ENCODE results near the gene GALNT13. TPM values are rescaled to one million over a fixed set of nuclear protein-coding genes. Genes with fewer than 3 reads are reported as not detected.

Gene GALNT13
- total RNA-seq, 1 donor: 0.36 TPM

DNA sequence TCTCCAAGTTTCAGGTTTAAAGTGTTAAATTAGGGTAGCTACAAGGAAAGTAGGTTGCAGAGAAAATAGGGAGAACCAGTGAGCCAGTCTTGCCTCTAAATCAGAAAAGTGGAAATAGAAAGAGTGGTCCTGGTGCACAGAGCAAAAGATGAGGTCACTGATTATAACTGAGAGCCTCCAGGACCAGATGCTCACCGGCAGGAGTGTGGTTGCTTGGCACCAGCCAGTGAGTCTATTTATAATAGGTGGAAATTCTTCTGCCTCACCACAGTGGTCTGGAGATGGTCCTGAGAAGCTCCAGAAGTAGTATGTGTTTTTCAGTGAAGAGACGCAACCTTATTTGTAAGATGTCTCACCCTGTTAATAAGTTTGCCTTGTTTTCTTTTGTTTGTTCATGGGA is 452.9 kb downstream of the GALNT13 start:
- Histone ChIP-seq H4K20me1 (ENCODE audit: insufficient read depth, low read length) (no peaks in the 10 kb centered on the region), H3K4me1 (ENCODE audit: insufficient read depth, low read length) (no peaks in the 10 kb centered on the region), H3K79me2 (ENCODE audit: insufficient read depth, low read length) (no peaks in the 10 kb centered on the region), H3K4me3 (ENCODE audit: insufficient read depth, low read length) (no peak overlapping the region), H2AFZ (ENCODE audit: low read length) (no peak overlapping the region), H3K9me3 (ENCODE audit: low read depth, low read length) (no peaks in the 10 kb centered on the region), H3K27ac (ENCODE audit: low read depth, low read length) (no peak overlapping the region), H3K27me3 (ENCODE audit: insufficient read depth, low read length) (no peaks in the 10 kb centered on the region), H3K4me2 (ENCODE audit: insufficient read depth, low read length) (no peak overlapping the region), H3K36me3 (ENCODE audit: insufficient read depth, low read length) (no peaks in the 10 kb centered on the region)
- TF ChIP-seq, protein P1, sequence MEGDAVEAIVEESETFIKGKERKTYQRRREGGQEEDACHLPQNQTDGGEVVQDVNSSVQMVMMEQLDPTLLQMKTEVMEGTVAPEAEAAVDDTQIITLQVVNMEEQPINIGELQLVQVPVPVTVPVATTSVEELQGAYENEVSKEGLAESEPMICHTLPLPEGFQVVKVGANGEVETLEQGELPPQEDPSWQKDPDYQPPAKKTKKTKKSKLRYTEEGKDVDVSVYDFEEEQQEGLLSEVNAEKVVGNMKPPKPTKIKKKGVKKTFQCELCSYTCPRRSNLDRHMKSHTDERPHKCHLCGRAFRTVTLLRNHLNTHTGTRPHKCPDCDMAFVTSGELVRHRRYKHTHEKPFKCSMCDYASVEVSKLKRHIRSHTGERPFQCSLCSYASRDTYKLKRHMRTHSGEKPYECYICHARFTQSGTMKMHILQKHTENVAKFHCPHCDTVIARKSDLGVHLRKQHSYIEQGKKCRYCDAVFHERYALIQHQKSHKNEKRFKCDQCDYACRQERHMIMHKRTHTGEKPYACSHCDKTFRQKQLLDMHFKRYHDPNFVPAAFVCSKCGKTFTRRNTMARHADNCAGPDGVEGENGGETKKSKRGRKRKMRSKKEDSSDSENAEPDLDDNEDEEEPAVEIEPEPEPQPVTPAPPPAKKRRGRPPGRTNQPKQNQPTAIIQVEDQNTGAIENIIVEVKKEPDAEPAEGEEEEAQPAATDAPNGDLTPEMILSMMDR (IDR thresholded peaks at IDR 0.05; ENCODE audit: extremely low read depth, low read depth, low read length): no peak
- DNase-seq (ENCODE audit: insufficient read length, low spot score, missing footprints): no peak

DNA sequence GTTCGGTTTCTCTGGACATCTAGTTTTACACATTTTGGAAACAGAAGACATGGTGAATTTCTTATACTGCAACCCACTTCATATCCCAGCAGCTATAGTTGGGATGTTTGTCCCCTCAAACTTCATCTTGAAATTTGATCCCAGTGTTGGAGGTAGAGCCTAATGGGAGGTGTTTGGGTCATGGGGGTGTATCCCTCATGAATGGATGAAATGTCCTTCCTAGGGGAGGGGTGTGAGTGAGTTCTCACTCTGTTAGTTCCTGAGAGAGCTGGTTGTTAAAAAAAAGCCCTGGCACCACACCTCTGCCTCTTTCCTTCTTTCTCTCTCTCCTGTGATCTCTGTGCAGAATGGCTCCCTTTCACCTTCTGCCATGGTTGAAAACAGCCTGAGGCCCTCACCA is 457.8 kb downstream of the GALNT13 start:
- no peaks in the 10 kb centered on the region for H3K36me3 ChIP-seq (ENCODE audit: insufficient read depth, low read length)
- H3K9me3 ChIP-seq (ENCODE audit: low read depth, low read length): no peaks in the 10 kb centered on the region
- H2AFZ ChIP-seq (ENCODE audit: low read length): no peak overlapping the region
- TF ChIP-seq, protein P1 (IDR thresholded peaks at IDR 0.05; ENCODE audit: extremely low read depth, low read depth, low read length): no peak
- H3K27ac ChIP-seq (ENCODE audit: low read depth, low read length): no peak overlapping the region
- no peaks in the 10 kb centered on the region for H3K4me1 ChIP-seq (ENCODE audit: insufficient read depth, low read length)
- H3K4me2 ChIP-seq (ENCODE audit: insufficient read depth, low read length): no peak overlapping the region
- H3K27me3 ChIP-seq (ENCODE audit: insufficient read depth, low read length): no peaks in the 10 kb centered on the region
- DNase-seq (ENCODE audit: insufficient read length, low spot score, missing footprints): no peak
- no peaks in the 10 kb centered on the region for H3K79me2 ChIP-seq (ENCODE audit: insufficient read depth, low read length)
- H3K4me3 ChIP-seq (ENCODE audit: insufficient read depth, low read length): no peak overlapping the region
- H4K20me1 ChIP-seq (ENCODE audit: insufficient read depth, low read length): no peaks in the 10 kb centered on the region

DNA sequence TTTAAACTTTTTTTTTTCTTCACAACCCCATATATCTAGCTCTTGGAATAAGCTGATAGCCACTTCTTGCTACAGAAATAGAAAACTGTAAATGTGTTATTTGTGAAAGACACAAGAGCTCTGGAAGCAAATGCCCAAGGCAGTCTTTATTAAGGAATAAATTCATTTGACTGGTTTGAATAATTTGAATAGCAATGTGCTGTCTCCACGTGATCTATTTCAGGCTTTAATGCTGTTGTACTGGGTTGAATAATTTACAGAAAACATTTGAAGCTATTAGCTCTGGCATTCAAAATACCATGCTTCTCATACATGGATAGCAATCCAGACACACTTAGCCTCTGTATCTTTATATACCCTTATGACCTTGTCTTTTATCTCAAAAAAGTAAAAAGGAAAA is 460.1 kb downstream of the GALNT13 start:
- Histone ChIP-seq H3K36me3 (ENCODE audit: insufficient read depth, low read length) (no peaks in the 10 kb centered on the region), H3K9me3 (ENCODE audit: low read depth, low read length) (no peaks in the 10 kb centered on the region), H3K4me3 (ENCODE audit: insufficient read depth, low read length) (no peak overlapping the region), H4K20me1 (ENCODE audit: insufficient read depth, low read length) (no peaks in the 10 kb centered on the region), H3K79me2 (ENCODE audit: insufficient read depth, low read length) (no peaks in the 10 kb centered on the region), H3K27me3 (ENCODE audit: insufficient read depth, low read length) (no peaks in the 10 kb centered on the region), H3K27ac (ENCODE audit: low read depth, low read length) (no peak overlapping the region), H3K4me2 (ENCODE audit: insufficient read depth, low read length) (no peak overlapping the region), H3K4me1 (ENCODE audit: insufficient read depth, low read length) (no peaks in the 10 kb centered on the region), H2AFZ (ENCODE audit: low read length) (no peak overlapping the region)
- TF ChIP-seq, protein P1 (IDR thresholded peaks at IDR 0.05; ENCODE audit: extremely low read depth, low read depth, low read length): no peak
- no peak for DNase-seq (ENCODE audit: insufficient read length, low spot score, missing footprints)

DNA sequence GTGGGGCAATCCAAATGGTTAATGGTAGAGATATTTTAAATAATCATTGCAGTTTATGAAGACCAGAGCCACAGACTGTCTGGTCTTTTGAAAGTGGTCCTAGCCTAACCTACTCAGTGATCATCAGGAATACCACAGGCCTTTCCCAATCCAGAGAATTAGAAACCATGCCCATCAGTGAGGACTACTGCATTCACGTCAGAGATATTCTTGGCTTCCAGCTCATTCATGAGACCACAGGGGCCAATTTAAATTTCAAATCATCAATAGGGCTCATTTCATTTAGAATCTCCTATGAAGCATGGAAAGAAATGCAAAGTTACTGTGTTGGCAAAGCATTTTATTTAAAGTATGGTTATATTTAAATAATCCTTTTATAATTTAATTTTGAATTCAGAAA is 464.5 kb downstream of the GALNT13 start:
- Histone ChIP-seq H3K4me3 (ENCODE audit: insufficient read depth, low read length) (no peak overlapping the region), H4K20me1 (ENCODE audit: insufficient read depth, low read length) (no peaks in the 10 kb centered on the region), H3K4me1 (ENCODE audit: insufficient read depth, low read length) (no peaks in the 10 kb centered on the region), H3K4me2 (ENCODE audit: insufficient read depth, low read length) (no peak overlapping the region), H3K27me3 (ENCODE audit: insufficient read depth, low read length) (no peaks in the 10 kb centered on the region), H3K79me2 (ENCODE audit: insufficient read depth, low read length) (no peaks in the 10 kb centered on the region), H3K9me3 (ENCODE audit: low read depth, low read length) (no peaks in the 10 kb centered on the region), H2AFZ (ENCODE audit: low read length) (no peak overlapping the region), H3K27ac (ENCODE audit: low read depth, low read length) (no peak overlapping the region), H3K36me3 (ENCODE audit: insufficient read depth, low read length) (no peaks in the 10 kb centered on the region)
- TF ChIP-seq, protein P1 (IDR thresholded peaks at IDR 0.05; ENCODE audit: extremely low read depth, low read depth, low read length): no peak
- DNase-seq (ENCODE audit: insufficient read length, low spot score, missing footprints): no peak
